Measurements from ENCODE around the gene GHR.

DNA sequence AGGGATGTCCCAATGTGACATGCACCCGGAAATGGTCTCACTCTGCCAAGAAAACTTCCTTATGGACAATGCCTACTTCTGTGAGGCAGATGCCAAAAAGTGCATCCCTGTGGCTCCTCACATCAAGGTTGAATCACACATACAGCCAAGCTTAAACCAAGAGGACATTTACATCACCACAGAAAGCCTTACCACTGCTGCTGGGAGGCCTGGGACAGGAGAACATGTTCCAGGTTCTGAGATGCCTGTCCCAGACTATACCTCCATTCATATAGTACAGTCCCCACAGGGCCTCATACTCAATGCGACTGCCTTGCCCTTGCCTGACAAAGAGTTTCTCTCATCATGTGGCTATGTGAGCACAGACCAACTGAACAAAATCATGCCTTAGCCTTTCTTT lies 295.8 kb downstream of the GHR start:
- TF ChIP-seq, protein P1, sequence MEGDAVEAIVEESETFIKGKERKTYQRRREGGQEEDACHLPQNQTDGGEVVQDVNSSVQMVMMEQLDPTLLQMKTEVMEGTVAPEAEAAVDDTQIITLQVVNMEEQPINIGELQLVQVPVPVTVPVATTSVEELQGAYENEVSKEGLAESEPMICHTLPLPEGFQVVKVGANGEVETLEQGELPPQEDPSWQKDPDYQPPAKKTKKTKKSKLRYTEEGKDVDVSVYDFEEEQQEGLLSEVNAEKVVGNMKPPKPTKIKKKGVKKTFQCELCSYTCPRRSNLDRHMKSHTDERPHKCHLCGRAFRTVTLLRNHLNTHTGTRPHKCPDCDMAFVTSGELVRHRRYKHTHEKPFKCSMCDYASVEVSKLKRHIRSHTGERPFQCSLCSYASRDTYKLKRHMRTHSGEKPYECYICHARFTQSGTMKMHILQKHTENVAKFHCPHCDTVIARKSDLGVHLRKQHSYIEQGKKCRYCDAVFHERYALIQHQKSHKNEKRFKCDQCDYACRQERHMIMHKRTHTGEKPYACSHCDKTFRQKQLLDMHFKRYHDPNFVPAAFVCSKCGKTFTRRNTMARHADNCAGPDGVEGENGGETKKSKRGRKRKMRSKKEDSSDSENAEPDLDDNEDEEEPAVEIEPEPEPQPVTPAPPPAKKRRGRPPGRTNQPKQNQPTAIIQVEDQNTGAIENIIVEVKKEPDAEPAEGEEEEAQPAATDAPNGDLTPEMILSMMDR (IDR thresholded peaks at IDR 0.05; ENCODE audit: low read length), result no peak
- TF ChIP-seq EZH2 (IDR thresholded peaks at IDR 0.05; ENCODE audit: borderline replicate concordance, low read length), result no peak
